Heart left ventricle (tissue), 13 donors: ENCODE measurements around the gene GRM7.

Source experiments
- POLR2A ChIP-seq, 2 donors: fragments of 450-650 bp; IDR thresholded peaks; one replicate each; pipeline ENCODE4 v1.6.1; 2017; ENCODE audit warnings: antibody characterized with exemption in 2 of 2, mild to moderate bottlenecking in 2 of 2, moderate library complexity in 2 of 2
- TF ChIP-seq, protein P1 (sequence below), 12 donors: fragments of 200-600 bp; sonication (generic) in 4 of 12; IDR thresholded peaks; one replicate each; pipeline versions ENCODE4 v1.5.0 to v1.8.0; 2018 to 2022; ENCODE audit warnings: antibody characterized with exemption in 12 of 12, mild to moderate bottlenecking in 5 of 12
- donor health status: ischemic (EF 13 %, LVEDD 7.1; RV severe dilation, severe dysfunction).
- donor health status: DM: no; HTN: yes; CAD: no.
- donor health status: DM: no; HTN: no; CAD: no.
- donor health status: ischemic (EF 25% LVEDD 6.9; RV normal size, moderate dysfunction).
- donor health status: ischemic (EF 25% LVEDD 5.7; RV mildly dilated, moderate dysfunction).
- donor health status: ischemic (EF 35%, LVEDD 5.7; RV mildly dilated, moderate dysfunction).
- donor health status: nonischemic (EF 11% LVEDD 7.7; RV severe dilation, severe dysfunction).
- donor health status: DM: yes; HTN: yes; CAD: no.
- donor health status: PGD.
- donor health status: ischemic (EF 29% LVEDD 5.4; RV normal size, mild dysfunction).
- donor health status: nonischemic (EF 23%, LVEDD 6.1; RV moderate dilation, normal function).

DNA sequence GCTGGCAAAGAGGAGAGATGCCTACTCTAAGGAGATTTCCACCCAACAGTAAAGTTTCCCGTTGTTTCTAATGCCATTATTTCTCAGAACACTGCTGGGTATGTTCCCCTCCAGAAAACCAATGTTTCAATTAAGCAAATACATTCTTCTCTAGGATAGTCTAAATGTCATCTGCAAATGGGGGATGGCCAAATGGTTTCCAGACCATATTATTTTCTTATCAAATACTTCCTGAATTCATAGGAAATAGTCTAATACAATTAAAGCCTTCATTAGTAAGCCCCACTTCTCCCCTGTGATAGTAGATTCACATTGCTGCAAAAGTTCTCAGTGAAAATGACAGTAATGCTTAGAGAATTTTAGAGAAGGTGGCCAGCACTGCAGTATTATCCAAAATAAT, 716.6 kb downstream of the GRM7 start:
- TF ChIP-seq, protein P1, sequence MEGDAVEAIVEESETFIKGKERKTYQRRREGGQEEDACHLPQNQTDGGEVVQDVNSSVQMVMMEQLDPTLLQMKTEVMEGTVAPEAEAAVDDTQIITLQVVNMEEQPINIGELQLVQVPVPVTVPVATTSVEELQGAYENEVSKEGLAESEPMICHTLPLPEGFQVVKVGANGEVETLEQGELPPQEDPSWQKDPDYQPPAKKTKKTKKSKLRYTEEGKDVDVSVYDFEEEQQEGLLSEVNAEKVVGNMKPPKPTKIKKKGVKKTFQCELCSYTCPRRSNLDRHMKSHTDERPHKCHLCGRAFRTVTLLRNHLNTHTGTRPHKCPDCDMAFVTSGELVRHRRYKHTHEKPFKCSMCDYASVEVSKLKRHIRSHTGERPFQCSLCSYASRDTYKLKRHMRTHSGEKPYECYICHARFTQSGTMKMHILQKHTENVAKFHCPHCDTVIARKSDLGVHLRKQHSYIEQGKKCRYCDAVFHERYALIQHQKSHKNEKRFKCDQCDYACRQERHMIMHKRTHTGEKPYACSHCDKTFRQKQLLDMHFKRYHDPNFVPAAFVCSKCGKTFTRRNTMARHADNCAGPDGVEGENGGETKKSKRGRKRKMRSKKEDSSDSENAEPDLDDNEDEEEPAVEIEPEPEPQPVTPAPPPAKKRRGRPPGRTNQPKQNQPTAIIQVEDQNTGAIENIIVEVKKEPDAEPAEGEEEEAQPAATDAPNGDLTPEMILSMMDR (IDR thresholded peaks at IDR 0.05): no peak
- TF ChIP-seq POLR2A (IDR thresholded peaks at IDR 0.05): no peak
